ENCODE measurements around the gene TPK1.

Gene TPK1

DNA sequence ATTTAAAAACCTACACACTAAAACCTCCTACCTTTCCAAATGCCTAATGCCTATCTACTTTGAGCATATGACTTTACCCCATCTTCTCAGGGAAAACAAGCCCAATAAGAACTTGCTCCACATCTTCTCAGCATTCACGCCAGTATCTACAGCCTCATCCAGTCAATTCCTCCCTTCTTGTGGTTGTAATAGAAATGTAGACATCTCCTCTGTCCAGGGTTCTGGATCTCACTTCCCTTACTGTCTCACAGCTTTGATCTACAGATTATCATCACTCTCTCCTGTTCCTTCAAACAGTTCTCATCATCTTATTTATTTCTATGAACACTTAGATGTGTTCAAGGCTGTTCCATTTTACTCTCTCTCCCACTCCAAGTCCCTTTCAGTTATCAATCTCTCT, 361.9 kb downstream of the TPK1 start:
- H3K36me3 ChIP-seq (ENCODE audit: control insufficient read depth, low read length) = no peaks in the 10 kb centered on the region
- H3K4me2 ChIP-seq (ENCODE audit: low read length) = no peak overlapping the region
- no peak overlapping the region for H3K4me3 ChIP-seq (ENCODE audit: low read length)
- H3K4me1 ChIP-seq (ENCODE audit: control insufficient read depth, low read length) = peaks cover 4% of the 10 kb centered on the region; the same call in 1 of the 2 replicates
- no peaks in the 10 kb centered on the region for H3K9me3 ChIP-seq (ENCODE audit: control insufficient read depth, insufficient read depth, low read length)
- TF ChIP-seq EZH2phosphoT487 (IDR thresholded peaks at IDR 0.05; ENCODE audit: borderline replicate concordance, low read length) = no peak
- H3K27ac ChIP-seq (ENCODE audit: low read depth, low read length) = no peak overlapping the region
- no peaks in the 10 kb centered on the region for H3K9me2 ChIP-seq (replicated peaks; ENCODE audit: control insufficient read depth, low read length)
- no peaks in the 10 kb centered on the region for H3K27me3 ChIP-seq (ENCODE audit: control insufficient read depth, low read length)
- H4K20me1 ChIP-seq (ENCODE audit: control insufficient read depth, insufficient read depth, low read depth, low read length) = no peaks in the 10 kb centered on the region
- no peaks in the 10 kb centered on the region for H3F3A ChIP-seq (ENCODE audit: control insufficient read depth, insufficient read depth)
- H3K79me2 ChIP-seq (ENCODE audit: control insufficient read depth, low read length) = no peaks in the 10 kb centered on the region

GRCh38 chr7:144470078-144470477, 365.8 kb downstream of the TPK1 start:
- TF ChIP-seq EZH2phosphoT487 (IDR thresholded peaks at IDR 0.05; ENCODE audit: borderline replicate concordance, low read length) = no peak
- TF ChIP-seq, protein P1, sequence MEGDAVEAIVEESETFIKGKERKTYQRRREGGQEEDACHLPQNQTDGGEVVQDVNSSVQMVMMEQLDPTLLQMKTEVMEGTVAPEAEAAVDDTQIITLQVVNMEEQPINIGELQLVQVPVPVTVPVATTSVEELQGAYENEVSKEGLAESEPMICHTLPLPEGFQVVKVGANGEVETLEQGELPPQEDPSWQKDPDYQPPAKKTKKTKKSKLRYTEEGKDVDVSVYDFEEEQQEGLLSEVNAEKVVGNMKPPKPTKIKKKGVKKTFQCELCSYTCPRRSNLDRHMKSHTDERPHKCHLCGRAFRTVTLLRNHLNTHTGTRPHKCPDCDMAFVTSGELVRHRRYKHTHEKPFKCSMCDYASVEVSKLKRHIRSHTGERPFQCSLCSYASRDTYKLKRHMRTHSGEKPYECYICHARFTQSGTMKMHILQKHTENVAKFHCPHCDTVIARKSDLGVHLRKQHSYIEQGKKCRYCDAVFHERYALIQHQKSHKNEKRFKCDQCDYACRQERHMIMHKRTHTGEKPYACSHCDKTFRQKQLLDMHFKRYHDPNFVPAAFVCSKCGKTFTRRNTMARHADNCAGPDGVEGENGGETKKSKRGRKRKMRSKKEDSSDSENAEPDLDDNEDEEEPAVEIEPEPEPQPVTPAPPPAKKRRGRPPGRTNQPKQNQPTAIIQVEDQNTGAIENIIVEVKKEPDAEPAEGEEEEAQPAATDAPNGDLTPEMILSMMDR (IDR thresholded peaks at IDR 0.05; ENCODE audit: low read depth, low read length, poor library complexity, severe bottlenecking) = no peak
- Histone ChIP-seq H3K27me3 (ENCODE audit: control insufficient read depth, low read length) (no peaks in the 10 kb centered on the region), H3K79me2 (ENCODE audit: control insufficient read depth, low read length) (no peaks in the 10 kb centered on the region), H3K36me3 (ENCODE audit: control insufficient read depth, low read length) (no peaks in the 10 kb centered on the region), H3K4me2 (ENCODE audit: low read length) (no peak overlapping the region), H3K9me3 (ENCODE audit: control insufficient read depth, insufficient read depth, low read length) (no peaks in the 10 kb centered on the region), H3K27ac (ENCODE audit: low read depth, low read length) (no peak overlapping the region), H3F3A (ENCODE audit: control insufficient read depth, insufficient read depth) (no peaks in the 10 kb centered on the region), H3K4me1 (ENCODE audit: control insufficient read depth, low read length) (peaks cover 4% of the 10 kb centered on the region; the same call in 1 of the 2 replicates), H3K4me3 (ENCODE audit: low read length) (no peak overlapping the region), H3K9me2 (replicated peaks; ENCODE audit: control insufficient read depth, low read length) (no peaks in the 10 kb centered on the region), H4K20me1 (ENCODE audit: control insufficient read depth, insufficient read depth, low read depth, low read length) (no peaks in the 10 kb centered on the region)

- H4K20me1 ChIP-seq (ENCODE audit: control insufficient read depth, insufficient read depth, low read depth, low read length) = no peaks in the 10 kb centered on the region
- no peak overlapping the region for H3K27ac ChIP-seq (ENCODE audit: low read depth, low read length)
- no peak overlapping the region for H3K4me3 ChIP-seq (ENCODE audit: low read length)
- H3K9me2 ChIP-seq (replicated peaks; ENCODE audit: control insufficient read depth, low read length) = no peaks in the 10 kb centered on the region
- H3K79me2 ChIP-seq (ENCODE audit: control insufficient read depth, low read length) = no peaks in the 10 kb centered on the region
- no peaks in the 10 kb centered on the region for H3K27me3 ChIP-seq (ENCODE audit: control insufficient read depth, low read length)
- H3K9me3 ChIP-seq (ENCODE audit: control insufficient read depth, insufficient read depth, low read length) = no peaks in the 10 kb centered on the region
- no peak overlapping the region for H3K4me2 ChIP-seq (ENCODE audit: low read length)
- no peaks in the 10 kb centered on the region for H3K36me3 ChIP-seq (ENCODE audit: control insufficient read depth, low read length)
- H3K4me1 ChIP-seq (ENCODE audit: control insufficient read depth, low read length) = no peaks in the 10 kb centered on the region
- no peaks in the 10 kb centered on the region for H3F3A ChIP-seq (ENCODE audit: control insufficient read depth, insufficient read depth)
- no peak for TF ChIP-seq EZH2phosphoT487 (IDR thresholded peaks at IDR 0.05; ENCODE audit: borderline replicate concordance, low read length)
- TF ChIP-seq, protein P1 (IDR thresholded peaks at IDR 0.05; ENCODE audit: low read depth, low read length, poor library complexity, severe bottlenecking) = no peak
Observed at GRCh38 chr7:144468990-144469732, 366.7 kb downstream of the TPK1 start.

- Histone ChIP-seq H3K79me2 (ENCODE audit: control insufficient read depth, low read length) (no peaks in the 10 kb centered on the region), H3K4me1 (ENCODE audit: control insufficient read depth, low read length) (no peaks in the 10 kb centered on the region), H3K36me3 (ENCODE audit: control insufficient read depth, low read length) (no peaks in the 10 kb centered on the region), H3K4me2 (ENCODE audit: low read length) (no peak overlapping the region), H3K27me3 (ENCODE audit: control insufficient read depth, low read length) (no peaks in the 10 kb centered on the region), H3F3A (ENCODE audit: control insufficient read depth, insufficient read depth) (no peaks in the 10 kb centered on the region), H3K4me3 (ENCODE audit: low read length) (no peak overlapping the region), H3K9me2 (replicated peaks; ENCODE audit: control insufficient read depth, low read length) (no peaks in the 10 kb centered on the region), H4K20me1 (ENCODE audit: control insufficient read depth, insufficient read depth, low read depth, low read length) (no peaks in the 10 kb centered on the region), H3K27ac (ENCODE audit: low read depth, low read length) (no peak overlapping the region), H3K9me3 (ENCODE audit: control insufficient read depth, insufficient read depth, low read length) (peaks cover 6% of the 10 kb centered on the region; the same call in 1 of the 2 replicates)
- no peak for TF ChIP-seq EZH2phosphoT487 (IDR thresholded peaks at IDR 0.05; ENCODE audit: borderline replicate concordance, low read length)
- TF ChIP-seq, protein P1 (IDR thresholded peaks at IDR 0.05; ENCODE audit: low read depth, low read length, poor library complexity, severe bottlenecking) = no peak
Observed at GRCh38 chr7:144459635-144460034, 376.2 kb downstream of the TPK1 start.

Data from DOHH2 (cell line).